ENCODE measurements around the gene TCF12.

GRCh38 chr15:56963710-56964109 lies 45.3 kb downstream of the TCF12 start:
- TF ChIP-seq CTCF (IDR thresholded peaks at IDR 0.05) (no peak), POLR2A (IDR thresholded peaks at IDR 0.05; ENCODE audit: low read depth) (no peak)

Measured in esophagus muscularis mucosa (tissue), 3 donors.